Prostate gland (tissue), 2 donors: ENCODE results near the gene CROCC2.

Source experiments
- CTCF ChIP-seq, 4 experiments: fragments of 200-600 bp in 2 of 4; fragments of 450-650 bp in 2 of 4; sonication (generic) in 2 of 4; IDR thresholded peaks; 1 replicate in 3 of 4; 2 replicates in 1 of 4; pipeline ENCODE4 v1.5.1; 2016 to 2019; ENCODE audit warnings: antibody characterized with exemption in 4 of 4, mild to moderate bottlenecking in 2 of 4, moderate library complexity in 2 of 4
- POLR2A ChIP-seq: fragments of 450-650 bp; IDR thresholded peaks from one replicate; pipeline ENCODE4 v1.6.1; 2016; ENCODE audit warnings: antibody characterized with exemption, mild to moderate bottlenecking
- POLR2AphosphoS5 ChIP-seq: sonication (generic); formaldehyde crosslinking; IDR thresholded peaks from one replicate; pipeline ENCODE4 v1.6.1; 2017; ENCODE audit warnings: antibody characterized with exemption

- TF ChIP-seq POLR2A (no peak), CTCF (IDR thresholded peaks at IDR 0.05) (no peak), POLR2AphosphoS5 (no peak)
Observed at GRCh38 chr2:241014224-241014623, 108.1 kb downstream of the CROCC2 start.
